Esophagus squamous epithelium (tissue), 4 donors: ENCODE results near the gene XAGE2.

Source experiments
- CTCF ChIP-seq, 6 experiments: fragments of 450-650 bp in 4 of 6; fragments of 200-600 bp in 2 of 6; sonication (generic) in 2 of 6; IDR thresholded peaks; one replicate each; pipeline ENCODE4 v1.5.1; 2016 to 2019; ENCODE audit warnings: antibody characterized with exemption in 6 of 6, mild to moderate bottlenecking in 4 of 6, moderate library complexity in 4 of 6
- POLR2A ChIP-seq, 4 donors: fragments of 450-650 bp; IDR thresholded peaks; one replicate each; pipeline ENCODE4 v1.6.1; 2017; ENCODE audit warnings: antibody characterized with exemption in 4 of 4, mild to moderate bottlenecking in 4 of 4, moderate library complexity in 3 of 4

- no peak for TF ChIP-seq CTCF (IDR thresholded peaks at IDR 0.05)
- no peak for TF ChIP-seq POLR2A (IDR thresholded peaks at IDR 0.05)
Measured at GRCh38 chrX:52415304-52415703, 46.5 kb downstream of the XAGE2 start.
